GM10266 (cell line): Measurements from ENCODE around the gene TEP1.

Experiments
- DNase-seq: peaks from one replicate; pipeline ENCODE4 v3.0.0; 2012; ENCODE audit errors: extremely low spot score
- CTCF ChIP-seq: IDR thresholded peaks from 2 replicates; pipeline ENCODE4 v1.5.1; 2012; ENCODE audit warnings: mild to moderate bottlenecking, low read depth; ENCODE audit not compliant: control insufficient read depth, insufficient read depth; ENCODE audit errors: missing control alignments

Gene TEP1

GRCh38 chr14:20412876-20413743, at the start of gene TEP1:
Gene TEP1 (minus strand): TSS chr14:20413501. CDS start chr14:20408439, 5,062 bp downstream.
- no peak for TF ChIP-seq CTCF
- peak; percentile 70 for DNase-seq

GRCh38 chr14:20461225-20462141, 48.2 kb upstream of the TEP1 start, which contains the start of gene PIP4P1:
Gene PIP4P1 (minus strand): TSS chr14:20461434. CDS start chr14:20461325, 109 bp downstream.
- TF ChIP-seq CTCF: no peak
- peak; percentile 94 for DNase-seq

- peak; percentile 24 for DNase-seq
- no peak for TF ChIP-seq CTCF
These were observed 47.3 kb upstream of the TEP1 start for GRCh38 chr14:20460458-20461224.

GRCh38 chr14:20458031-20458789, 44.9 kb upstream of the TEP1 start:
- DNase-seq: no peak
- TF ChIP-seq CTCF: no peak

- no peak for DNase-seq
These were observed 43.7 kb upstream of the TEP1 start for GRCh38 chr14:20456971-20457370.

More at GRCh38 chr14:20456971-20457370, 43.7 kb upstream of the TEP1 start:
- no peak for TF ChIP-seq CTCF
